Heart right ventricle (tissue), 16 donors: ENCODE results near the gene SLC16A3. TPM values are rescaled to one million over a fixed set of nuclear protein-coding genes. Genes with fewer than 3 reads are reported as not detected.

Experiments
- ATAC-seq, 8 donors: fragments of 200-7000 bp; cut with Tn5 transposase; one replicate each; pipeline ENCODE4 v1.9.1; 2020; ENCODE audit warnings: mild to moderate bottlenecking in 8 of 8, moderate library complexity in 8 of 8, moderate number of reproducible peaks in 1 of 8
- DNase-seq, 2 donors: peaks; one replicate each; pipeline ENCODE4 v3.0.0-alpha.2; 2020
- H3K27ac ChIP-seq, 10 donors: fragments of 200-600 bp; sonication (generic) in 2 of 10; one replicate each; pipeline versions ENCODE4 v1.5.0 to v1.8.0; 2020 to 2022; ENCODE audit warnings: mild to moderate bottlenecking in 3 of 10
- H3K27me3 ChIP-seq, 7 donors: fragments of 200-600 bp; one replicate each; pipeline ENCODE4 v1.8.0; 2021 to 2022; ENCODE audit warnings: mild to moderate bottlenecking in 2 of 7
- H3K36me3 ChIP-seq, 9 donors: fragments of 200-600 bp; sonication (generic) in 1 of 9; one replicate each; pipeline versions ENCODE4 v1.5.0 to v1.8.0; 2020 to 2022; ENCODE audit warnings: mild to moderate bottlenecking in 2 of 9
- H3K4me1 ChIP-seq, 9 donors: fragments of 200-600 bp; sonication (generic) in 1 of 9; one replicate each; pipeline versions ENCODE4 v1.5.0 to v1.8.0; 2020 to 2022; ENCODE audit warnings: mild to moderate bottlenecking in 4 of 9
- H3K4me3 ChIP-seq, 10 donors: fragments of 200-600 bp; sonication (generic) in 2 of 10; one replicate each; pipeline versions ENCODE4 v1.5.0 to v1.8.0; 2020 to 2022; ENCODE audit warnings: mild to moderate bottlenecking in 7 of 10, moderate library complexity in 2 of 10
- H3K9me3 ChIP-seq, 11 donors: fragments of 200-600 bp in 10 of 11; sonication (generic) in 2 of 11; one replicate each; pipeline versions ENCODE4 v1.5.0 to v1.8.0; 2013 to 2022; ENCODE audit warnings: mild to moderate bottlenecking in 2 of 11, control low read depth in 1 of 11, moderate library complexity in 1 of 11
- CTCF ChIP-seq, 9 donors: fragments of 200-600 bp; sonication (generic) in 2 of 9; IDR thresholded peaks; one replicate each; pipeline versions ENCODE4 v1.5.0 to v1.8.0; 2021 to 2022; ENCODE audit warnings: antibody characterized with exemption in 9 of 9, mild to moderate bottlenecking in 5 of 9, moderate library complexity in 1 of 9
- WGBS, 2 donors: extraction: QIAGEN DNeasy Blood & Tissue Kit; methylation state at CpG; one replicate each; pipeline ENCODE4 v1.1.7; 2013; ENCODE audit warnings: inconsistent platforms in 1 of 2; 5-methylcytosine and 5-hydroxymethylcytosine counted together
- intact Hi-C, 10 donors: fragments of 100-400 bp; cut with DNase I; formaldehyde crosslinking; loops; one replicate each; pipeline versions ENCODE4 v1.11.1 to v1.14.2; 2022
- polyA plus RNA-seq, 2 donors: library from polyadenylated mRNA; stranded (reverse); fragments of 200-250 nt; gene quantifications; one replicate each; pipeline ENCODE4 v1.2.3, GENCODE V29; 2013
- total RNA-seq, 10 donors: library from RNA; stranded (reverse); fragmentation: NEBNext Ultra II Directional in 3 of 10; extraction: Animal tissue kit (Norgen Biotek cat#: 25700) in 3 of 10; gene quantifications; one replicate each; pipeline versions ENCODE4 v1.2.1 to v1.2.4, GENCODE V29; 2021 to 2023
- donor health status: Arrhythmogenic right ventricular cardiomyopathy.
- donor health status: ischemic (EF 13 %, LVEDD 7.1; RV severe dilation, severe dysfunction).
- donor health status: healthy with polysubstance abuse.
- donor health status: DM: no; HTN: yes; CAD: no.
- donor health status: DM: no; HTN: no; CAD: no.
- donor health status: ischemic (EF 25% LVEDD 6.9; RV normal size, moderate dysfunction).
- donor health status: ischemic (EF 25% LVEDD 5.7; RV mildly dilated, moderate dysfunction).
- donor health status: healthy.
- donor health status: DM: yes; HTN: yes; CAD: no.
- donor health status: Ischemic cardiomyopathy.
- donor health status: ischemic (EF 35%, LVEDD 5.7; RV mildly dilated, moderate dysfunction).
- donor health status: nonischemic (EF 11% LVEDD 7.7; RV severe dilation, severe dysfunction).
- donor health status: DM: yes; HTN: yes; CAD: no.
- donor health status: PGD.
- donor health status: ischemic (EF 29% LVEDD 5.4; RV normal size, mild dysfunction).
- donor health status: nonischemic (EF 23%, LVEDD 6.1; RV moderate dilation, normal function).

The SLC16A3 gene
- total and polyA plus RNA-seq, 12 donors, result 4.8 to 65.3 (median 10.1) TPM

- no peak for DNase-seq
- TF ChIP-seq CTCF (IDR thresholded peaks at IDR 0.05), result no peak
- WGBS, 2 donors, result 63 to 70% methylated on average over 20 of the region's 20 CpGs
- H3K4me1 ChIP-seq, result peaks cover 56 to 92% (median 76%) of the 10 kb centered on the region in 9 donors
- intact Hi-C loops, result loop anchor here in 4 of 10 donors (5.0 to 10.0 kb wide), 3 partner anchors 54 to 84 kb away; no protein-coding TSS in a partner anchor
- peak overlapping the region; percentile 16 to 84 (median 75) for H3K27ac ChIP-seq
- H3K9me3 ChIP-seq, result no peaks in the 10 kb centered on the region
- peaks cover 0 to 83% (median 21%) of the 10 kb centered on the region in 9 donors for H3K36me3 ChIP-seq
- no peak overlapping the region for H3K4me3 ChIP-seq
- no peaks in the 10 kb centered on the region for H3K27me3 ChIP-seq
- no peak for ATAC-seq
Observed at GRCh38 chr17:82240506-82241182, 11.8 kb downstream of the SLC16A3 start.

- peak; percentile 39 to 59 (median 44) for ATAC-seq
- TF ChIP-seq CTCF (IDR thresholded peaks at IDR 0.05), result no peak
- intact Hi-C loops, result loop anchor here in 4 of 10 donors (5.0 to 10.0 kb wide), 3 partner anchors 53 to 83 kb away; no protein-coding TSS in a partner anchor
- Histone ChIP-seq H3K9me3 (no peaks in the 10 kb centered on the region), H3K4me1 (peaks cover 53 to 92% (median 73%) of the 10 kb centered on the region in 9 donors), H3K36me3 (peaks cover 0 to 83% (median 26%) of the 10 kb centered on the region in 9 donors), H3K27me3 (no peaks in the 10 kb centered on the region), H3K4me3 (peak overlapping the region in 1 of 10 donors; percentile 10), H3K27ac (peak overlapping the region; percentile 16 to 84 (median 75))
- peak; percentile 76 to 80 for DNase-seq
- whole genome bisulfite sequencing, 2 donors, result 36% methylated on average over 27 of the region's 27 CpGs
Observed at GRCh38 chr17:82241183-82241925, 12.5 kb downstream of the SLC16A3 start.

- Histone ChIP-seq H3K4me1 (peaks cover 60 to 92% (median 77%) of the 10 kb centered on the region in 9 donors), H3K36me3 (peaks cover 0 to 83% (median 27%) of the 10 kb centered on the region in 9 donors), H3K4me3 (peak overlapping the region in 1 of 10 donors; percentile 10), H3K27me3 (no peaks in the 10 kb centered on the region), H3K27ac (peak overlapping the region; percentile 16 to 84 (median 75)), H3K9me3 (no peaks in the 10 kb centered on the region)
- peak in 1 of 2 donors; percentile 62 for DNase-seq
- intact Hi-C loops, result loop anchor here in 4 of 10 donors (5.0 to 10.0 kb wide), 3 partner anchors 53 to 83 kb away; no protein-coding TSS in a partner anchor
- WGBS, 2 donors, result 13 to 32% methylated on average over 20 of the region's 20 CpGs
- TF ChIP-seq CTCF (IDR thresholded peaks at IDR 0.05), result peak in 1 of 9 donors; percentile 4
- ATAC-seq, result peak; percentile 13 to 54 (median 44)
Observed at GRCh38 chr17:82241926-82242697, 13.3 kb downstream of the SLC16A3 start.

GRCh38 chr17:82242698-82242976, 13.8 kb downstream of the SLC16A3 start:
- TF ChIP-seq CTCF (IDR thresholded peaks at IDR 0.05), result no peak
- H3K36me3 ChIP-seq, result peaks cover 0 to 83% (median 32%) of the 10 kb centered on the region in 9 donors
- no peak for DNase-seq
- intact Hi-C loops, result loop anchor here in 4 of 10 donors (5.0 to 10.0 kb wide), 3 partner anchors 52 to 82 kb away; no protein-coding TSS in a partner anchor
- WGBS, 2 donors, result 71 to 79% methylated on average over 24 of the region's 24 CpGs
- H3K9me3 ChIP-seq, result no peaks in the 10 kb centered on the region
- peaks cover 65 to 93% (median 81%) of the 10 kb centered on the region in 9 donors for H3K4me1 ChIP-seq
- no peak for ATAC-seq
- H3K27ac ChIP-seq, result peak overlapping the region in 7 of 10 donors; percentile 17 to 84 (median 79)
- no peaks in the 10 kb centered on the region for H3K27me3 ChIP-seq
- H3K4me3 ChIP-seq, result no peak overlapping the region
